OCI-LY3 (cell line): ENCODE measurements around the gene ASMTL.

Experiments
- H2AFZ ChIP-seq: fragments of 200-600, 300-600 bp; shearing (Covaris generic); 2 replicates; pipeline ENCODE4 v1.6.0; 2014; ENCODE audit warnings: antibody characterized with exemption, low read depth, low read length
- H3K27ac ChIP-seq: fragments of 200-600, 300-600 bp; sonication (generic); 2 replicates; pipeline ENCODE4 v1.5.1; 2014; ENCODE audit warnings: mild to moderate bottlenecking, low read length, moderate library complexity, mixed read lengths
- H3K27me3 ChIP-seq: fragments of 200-600, 300-600 bp; sonication (generic); 2 replicates; pipeline ENCODE4 v1.6.1; 2014; ENCODE audit warnings: low read depth, low read length, mixed read lengths
- H3K36me3 ChIP-seq: fragments of 200-600, 300-600 bp; sonication (generic); replicated peaks from 2 replicates; pipeline ENCODE3; 2014; ENCODE audit warnings: low read depth, low read length, mixed read lengths
- H3K4me1 ChIP-seq: fragments of 300-600, 200-600 bp; sonication (generic); 2 replicates; pipeline ENCODE4 v1.6.1; 2014; ENCODE audit warnings: low read length, mixed read lengths
- H3K4me2 ChIP-seq: fragments of 200-600, 300-600 bp; sonication (generic); 2 replicates; pipeline ENCODE4 v1.6.1; 2014; ENCODE audit warnings: low read length, mixed read lengths
- H3K4me3 ChIP-seq: fragments of 300-600, 200-600 bp; sonication (generic); 2 replicates; pipeline ENCODE4 v1.5.1; 2014; ENCODE audit warnings: antibody characterized with exemption, mild to moderate bottlenecking, low read length, moderate library complexity
- H3K79me2 ChIP-seq: fragments of 300-600, 200-600 bp; shearing (Covaris generic); 2 replicates; pipeline ENCODE4 v1.6.1; 2014; ENCODE audit warnings: mild to moderate bottlenecking, low read length, mixed read lengths
- H3K9ac ChIP-seq: fragments of 300-600, 200-600 bp; shearing (Covaris generic); 2 replicates; pipeline ENCODE4 v1.6.0; 2014; ENCODE audit warnings: mild to moderate bottlenecking, low read length, moderate library complexity
- H3K9me3 ChIP-seq: fragments of 200-600, 300-600 bp; shearing (Covaris generic); 2 replicates; pipeline ENCODE4 v1.6.1; 2014; ENCODE audit warnings: low read length, mixed read lengths; ENCODE audit not compliant: insufficient read depth
- H4K20me1 ChIP-seq: fragments of 200-600, 300-600 bp; sonication (generic); 2 replicates; pipeline ENCODE4 v1.6.1; 2016; ENCODE audit warnings: low read length, mixed read lengths; ENCODE audit not compliant: insufficient read depth
- EZH2phosphoT487 ChIP-seq: fragments of 200-600 bp; shearing (Covaris generic); IDR thresholded peaks from 2 replicates; pipeline ENCODE4 v1.6.1; 2018; ENCODE audit warnings: antibody characterized with exemption, mixed run types, low read depth
- TF ChIP-seq, protein P1 (sequence below): fragments of 200-600, 300-600 bp; sonication (generic); IDR thresholded peaks from 2 replicates; pipeline ENCODE4 v1.5.1; 2014; ENCODE audit warnings: antibody characterized with exemption, low read length, low read depth

Gene ASMTL

DNA sequence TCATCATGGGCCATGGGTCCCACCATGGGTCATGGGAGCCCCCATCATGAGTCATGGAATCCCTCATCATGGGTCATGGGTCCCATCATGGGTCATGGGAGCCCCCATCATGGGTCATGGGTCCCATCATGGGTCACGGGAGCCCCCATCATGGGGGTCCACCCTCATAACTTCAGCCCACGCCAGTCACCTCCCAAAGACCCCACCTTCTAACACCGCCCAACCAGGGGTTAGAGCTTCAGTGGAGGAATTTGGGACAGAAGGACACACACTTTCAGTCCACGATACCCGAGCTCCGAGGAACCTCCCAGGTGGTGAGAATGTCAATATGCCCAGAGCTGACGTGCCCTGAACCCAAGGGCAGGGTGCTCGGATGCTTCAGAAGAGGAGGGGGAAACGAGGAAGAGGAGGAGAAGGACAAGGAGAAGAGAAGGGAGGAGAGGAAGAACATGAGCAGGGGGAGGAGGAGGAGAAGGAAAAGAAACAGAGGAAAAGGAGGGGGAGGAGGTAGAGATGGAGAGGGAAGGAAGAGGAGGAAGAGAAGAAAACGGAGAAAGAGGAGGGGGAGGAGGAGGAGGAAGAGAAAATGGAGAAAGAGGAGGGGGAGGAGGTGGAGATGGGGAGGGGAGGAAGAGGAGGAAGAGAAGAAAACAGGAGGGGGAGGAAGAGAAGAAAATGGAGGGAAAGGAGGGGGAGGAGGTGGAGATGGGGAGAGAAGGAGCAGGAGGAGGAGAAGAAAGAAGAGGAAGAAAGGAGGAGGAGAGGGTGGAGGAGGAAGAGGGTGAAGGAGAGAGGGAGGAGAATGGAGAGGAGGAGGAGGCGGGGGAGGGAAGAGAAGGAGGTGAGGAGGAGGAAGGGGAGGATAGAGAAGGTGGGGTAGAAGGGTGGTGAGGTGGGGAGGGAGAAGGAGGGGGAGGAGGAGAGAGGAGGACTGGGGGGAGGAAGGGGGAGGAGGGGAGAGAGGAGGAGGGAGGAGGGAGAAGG, 98.4 kb downstream of the ASMTL start:
- H3K79me2 ChIP-seq: no peaks in the 10 kb centered on the region
- H3K4me3 ChIP-seq: no peak overlapping the region
- no peak overlapping the region for H3K4me2 ChIP-seq
- H3K27me3 ChIP-seq: no peaks in the 10 kb centered on the region
- H3K27ac ChIP-seq: no peak overlapping the region
- no peak for TF ChIP-seq EZH2phosphoT487
- TF ChIP-seq, protein P1, sequence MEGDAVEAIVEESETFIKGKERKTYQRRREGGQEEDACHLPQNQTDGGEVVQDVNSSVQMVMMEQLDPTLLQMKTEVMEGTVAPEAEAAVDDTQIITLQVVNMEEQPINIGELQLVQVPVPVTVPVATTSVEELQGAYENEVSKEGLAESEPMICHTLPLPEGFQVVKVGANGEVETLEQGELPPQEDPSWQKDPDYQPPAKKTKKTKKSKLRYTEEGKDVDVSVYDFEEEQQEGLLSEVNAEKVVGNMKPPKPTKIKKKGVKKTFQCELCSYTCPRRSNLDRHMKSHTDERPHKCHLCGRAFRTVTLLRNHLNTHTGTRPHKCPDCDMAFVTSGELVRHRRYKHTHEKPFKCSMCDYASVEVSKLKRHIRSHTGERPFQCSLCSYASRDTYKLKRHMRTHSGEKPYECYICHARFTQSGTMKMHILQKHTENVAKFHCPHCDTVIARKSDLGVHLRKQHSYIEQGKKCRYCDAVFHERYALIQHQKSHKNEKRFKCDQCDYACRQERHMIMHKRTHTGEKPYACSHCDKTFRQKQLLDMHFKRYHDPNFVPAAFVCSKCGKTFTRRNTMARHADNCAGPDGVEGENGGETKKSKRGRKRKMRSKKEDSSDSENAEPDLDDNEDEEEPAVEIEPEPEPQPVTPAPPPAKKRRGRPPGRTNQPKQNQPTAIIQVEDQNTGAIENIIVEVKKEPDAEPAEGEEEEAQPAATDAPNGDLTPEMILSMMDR: no peak
- no peak overlapping the region for H2AFZ ChIP-seq
- no peaks in the 10 kb centered on the region for H4K20me1 ChIP-seq
- H3K4me1 ChIP-seq: peaks cover 7% of the 10 kb centered on the region; the same call in 1 of the 2 replicates
- H3K9ac ChIP-seq: no peak overlapping the region
- H3K36me3 ChIP-seq: peaks cover 16% of the 10 kb centered on the region
- H3K9me3 ChIP-seq: 0 out of 2 replicates have a peak, but pooled peaks cover 3% of the 10 kb centered on the region
